HuH-7.5 (cell line): ENCODE measurements around the gene RAB43.

Experiments
- DNase-seq: peaks from one replicate; pipeline ENCODE4 v3.0.0; 2011; ENCODE audit warnings: low spot score

RAB43 gene

GRCh38 chr3:129061023-129061887 lies 60.3 kb downstream of the RAB43 start:
- no peak for DNase-seq

- DNase-seq: no peak
Measured at GRCh38 chr3:129060276-129061022, 61.2 kb downstream of the RAB43 start, which contains the start of gene GP9. GP9 (plus strand) TSS chr3:129060779; CDS start chr3:129061740, 961 bp downstream.

GRCh38 chr3:129059311-129059958 lies 62.2 kb downstream of the RAB43 start:
- DNase-seq: no peak

GRCh38 chr3:129058441-129059200 lies 63.0 kb downstream of the RAB43 start:
- DNase-seq: no peak

- no peak for DNase-seq
Measured at GRCh38 chr3:129057249-129057648, 64.4 kb downstream of the RAB43 start.

GRCh38 chr3:129056451-129057173 lies 65.0 kb downstream of the RAB43 start:
- no peak for DNase-seq

GRCh38 chr3:129054605-129055104 lies 66.9 kb downstream of the RAB43 start:
- peak; percentile 59 for DNase-seq

- DNase-seq: no peak
Measured at GRCh38 chr3:129052675-129053074, 68.9 kb downstream of the RAB43 start.

- no peak for DNase-seq
Measured at GRCh38 chr3:129051871-129052340, 69.7 kb downstream of the RAB43 start.

- DNase-seq: no peak
Measured at GRCh38 chr3:129050556-129051295, 70.9 kb downstream of the RAB43 start.

GRCh38 chr3:129047553-129047839 lies 74.1 kb downstream of the RAB43 start:
- no peak for DNase-seq

GRCh38 chr3:129046732-129047552 lies 74.7 kb downstream of the RAB43 start:
- no peak for DNase-seq

- no peak for DNase-seq
Measured at GRCh38 chr3:129046037-129046731, 75.4 kb downstream of the RAB43 start.

- no peak for DNase-seq
Measured at GRCh38 chr3:129045675-129046036, 75.9 kb downstream of the RAB43 start.

GRCh38 chr3:129040579-129041300 lies 80.9 kb downstream of the RAB43 start:
- DNase-seq: no peak

- no peak for DNase-seq
Measured at GRCh38 chr3:129040039-129040336, 81.6 kb downstream of the RAB43 start.

- no peak for DNase-seq
Measured at GRCh38 chr3:129039271-129040038, 82.1 kb downstream of the RAB43 start.
